ENCODE results near the gene RGP1. TPM values are rescaled to one million over a fixed set of nuclear protein-coding genes. Genes with fewer than 3 reads are reported as not detected.

RGP1 gene, protein sequence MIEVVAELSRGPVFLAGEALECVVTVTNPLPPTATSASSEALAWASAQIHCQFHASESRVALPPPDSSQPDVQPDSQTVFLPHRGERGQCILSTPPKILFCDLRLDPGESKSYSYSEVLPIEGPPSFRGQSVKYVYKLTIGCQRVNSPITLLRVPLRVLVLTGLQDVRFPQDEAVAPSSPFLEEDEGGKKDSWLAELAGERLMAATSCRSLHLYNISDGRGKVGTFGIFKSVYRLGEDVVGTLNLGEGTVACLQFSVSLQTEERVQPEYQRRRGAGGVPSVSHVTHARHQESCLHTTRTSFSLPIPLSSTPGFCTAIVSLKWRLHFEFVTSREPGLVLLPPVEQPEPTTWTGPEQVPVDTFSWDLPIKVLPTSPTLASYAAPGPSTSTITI
- polyA plus RNA-seq (ENCODE audit: insufficient read length in 12 of 12) = 10 to 100 TPM in 11 of 12 donors, not detected in 1; 15.1 to 21.8 (median 19.8) TPM
- long read RNA-seq, donor 1 = 0 reads
- long read RNA-seq, donor 2, full-length matches to known transcripts = 5 of 5 reads
- long read RNA-seq, donor 2, partial matches to known transcripts = 0 of 5 reads
- long read RNA-seq, donor 2, other reads (novel, unspliced or antisense) = 0 of 5 reads
- long read RNA-seq, donor 3, full-length matches to known transcripts = 1 of 1 reads
- long read RNA-seq, donor 3, partial matches to known transcripts = 0 of 1 reads
- long read RNA-seq, donor 3, other reads (novel, unspliced or antisense) = 0 of 1 reads
- long read RNA-seq, donor 4, full-length matches to known transcripts = 1 of 1 reads
- long read RNA-seq, donor 4, partial matches to known transcripts = 0 of 1 reads
- long read RNA-seq, donor 4, other reads (novel, unspliced or antisense) = 0 of 1 reads
- long read RNA-seq, donor 5 = 0 reads
- long read RNA-seq, donor 6, full-length matches to known transcripts = 1 of 1 reads
- long read RNA-seq, donor 6, partial matches to known transcripts = 0 of 1 reads
- long read RNA-seq, donor 6, other reads (novel, unspliced or antisense) = 0 of 1 reads
- long read RNA-seq, donor 7, full-length matches to known transcripts = 5 of 5 reads
- long read RNA-seq, donor 7, partial matches to known transcripts = 0 of 5 reads
- long read RNA-seq, donor 7, other reads (novel, unspliced or antisense) = 0 of 5 reads
- long read RNA-seq, donor 8, full-length matches to known transcripts = 7 of 14 reads
- long read RNA-seq, donor 8, partial matches to known transcripts = 7 of 14 reads
- long read RNA-seq, donor 8, other reads (novel, unspliced or antisense) = 0 of 14 reads
- long read RNA-seq, donor 9, full-length matches to known transcripts = 1 of 1 reads
- long read RNA-seq, donor 9, partial matches to known transcripts = 0 of 1 reads
- long read RNA-seq, donor 9, other reads (novel, unspliced or antisense) = 0 of 1 reads
- long read RNA-seq, donor 10, full-length matches to known transcripts = 10 of 10 reads
- long read RNA-seq, donor 10, partial matches to known transcripts = 0 of 10 reads
- long read RNA-seq, donor 10, other reads (novel, unspliced or antisense) = 0 of 10 reads
- long read RNA-seq, donor 11, full-length matches to known transcripts = 3 of 3 reads
- long read RNA-seq, donor 11, partial matches to known transcripts = 0 of 3 reads
- long read RNA-seq, donor 11, other reads (novel, unspliced or antisense) = 0 of 3 reads

DNA sequence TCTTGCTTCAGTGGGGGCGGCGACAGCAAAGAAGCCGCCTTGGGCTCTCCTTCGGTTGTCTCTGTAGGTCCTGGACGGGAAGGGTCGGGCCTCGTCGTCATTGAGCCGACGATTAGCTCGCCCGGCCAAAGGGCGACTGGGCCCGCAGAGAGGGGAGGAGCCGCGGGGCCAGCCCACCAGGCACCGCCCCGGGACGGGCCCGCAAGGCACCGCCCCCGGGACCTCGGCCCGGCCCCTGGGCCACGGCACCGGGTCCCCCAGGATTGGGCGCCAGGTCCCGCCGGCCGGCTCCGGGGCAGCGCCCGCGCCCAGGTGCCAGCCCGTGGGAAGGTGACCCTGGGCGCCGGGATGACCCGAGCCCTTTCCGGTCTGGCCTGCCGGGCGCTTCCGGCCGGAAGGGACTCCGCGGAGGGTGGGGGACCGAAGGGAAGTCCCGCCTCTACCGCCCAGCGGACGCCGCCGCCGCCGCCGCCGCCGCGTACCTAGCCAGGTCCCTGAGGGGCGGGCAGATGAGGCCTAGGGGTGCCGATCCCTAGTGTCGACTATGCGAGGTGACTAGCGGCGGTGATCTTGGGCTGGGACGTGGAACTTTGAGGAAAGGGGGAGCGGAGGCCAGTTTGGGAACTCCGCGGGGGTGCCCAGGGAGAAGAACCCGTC lies at the start of gene RGP1, which contains the start of gene GBA2:
Gene RGP1, plus strand, starts transcription at position 430 of the 657 bp plus-strand sequence. CDS start 469 bp downstream, outside the sequence.
Gene GBA2, minus strand, starts transcription at position 371 of the 657 bp plus-strand sequence. CDS start 524 bp downstream, outside the sequence.
- peak; percentile 67 for DNase-seq

DNA sequence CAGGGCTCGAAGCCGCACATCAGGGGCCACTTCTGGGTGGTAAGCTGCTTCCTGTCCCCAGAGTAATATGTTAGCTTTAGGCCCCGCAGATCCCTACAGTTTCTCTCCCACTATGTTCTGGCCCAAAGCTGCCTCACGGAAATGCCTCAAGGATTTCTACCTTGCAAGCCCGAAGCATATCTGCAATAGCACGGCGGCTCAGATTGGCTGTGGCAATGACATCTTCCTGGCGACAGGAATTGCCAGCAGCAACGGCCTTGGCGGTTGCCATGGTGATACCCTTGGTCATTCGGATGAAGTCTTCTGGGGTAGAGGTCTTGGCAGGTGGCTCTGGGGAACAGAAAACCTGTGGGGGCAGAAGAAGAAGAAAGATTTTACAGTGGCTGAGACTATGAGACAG lies 49.1 kb upstream of the RGP1 start:
- no peak for DNase-seq

DNA sequence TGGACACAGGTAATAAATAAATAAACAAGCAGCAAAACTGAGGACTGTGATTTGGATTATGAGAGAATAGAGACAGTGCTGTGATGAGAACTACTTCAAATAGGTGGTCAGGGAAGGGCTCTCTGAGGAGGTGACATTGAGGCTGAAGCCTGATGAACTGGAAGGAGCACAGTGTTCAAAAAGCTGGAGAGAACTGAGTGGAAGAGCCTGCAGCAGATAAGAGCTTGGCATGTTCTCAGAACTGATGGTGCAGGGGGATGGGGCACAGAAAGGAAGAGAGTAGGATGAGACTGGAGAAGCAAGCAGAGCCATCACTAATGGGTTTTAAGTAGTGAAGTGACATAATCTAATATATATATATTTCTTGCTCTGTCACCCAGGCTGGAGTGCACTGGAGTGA lies 48.1 kb upstream of the RGP1 start:
- no peak for DNase-seq

DNA sequence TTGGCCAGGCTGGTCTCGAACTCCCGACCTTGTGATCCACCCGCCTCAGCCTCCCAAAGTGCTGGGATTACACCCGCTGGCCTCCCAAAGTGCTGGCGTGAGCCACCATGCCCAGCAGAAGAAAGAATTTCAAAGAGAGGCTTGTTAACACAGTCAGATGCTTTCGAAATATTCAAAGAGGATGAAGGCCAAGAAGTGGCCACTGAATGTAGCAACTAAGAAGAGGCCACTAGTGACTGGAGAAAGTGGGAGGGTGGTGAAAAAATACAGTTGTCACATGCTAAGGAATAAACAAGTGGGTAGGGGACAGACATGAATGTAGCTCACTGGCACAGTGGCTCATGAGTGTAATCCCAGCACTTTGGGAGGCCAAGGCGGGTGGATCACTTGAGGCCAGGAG lies 46.4 kb upstream of the RGP1 start:
- no peak for DNase-seq

DNA sequence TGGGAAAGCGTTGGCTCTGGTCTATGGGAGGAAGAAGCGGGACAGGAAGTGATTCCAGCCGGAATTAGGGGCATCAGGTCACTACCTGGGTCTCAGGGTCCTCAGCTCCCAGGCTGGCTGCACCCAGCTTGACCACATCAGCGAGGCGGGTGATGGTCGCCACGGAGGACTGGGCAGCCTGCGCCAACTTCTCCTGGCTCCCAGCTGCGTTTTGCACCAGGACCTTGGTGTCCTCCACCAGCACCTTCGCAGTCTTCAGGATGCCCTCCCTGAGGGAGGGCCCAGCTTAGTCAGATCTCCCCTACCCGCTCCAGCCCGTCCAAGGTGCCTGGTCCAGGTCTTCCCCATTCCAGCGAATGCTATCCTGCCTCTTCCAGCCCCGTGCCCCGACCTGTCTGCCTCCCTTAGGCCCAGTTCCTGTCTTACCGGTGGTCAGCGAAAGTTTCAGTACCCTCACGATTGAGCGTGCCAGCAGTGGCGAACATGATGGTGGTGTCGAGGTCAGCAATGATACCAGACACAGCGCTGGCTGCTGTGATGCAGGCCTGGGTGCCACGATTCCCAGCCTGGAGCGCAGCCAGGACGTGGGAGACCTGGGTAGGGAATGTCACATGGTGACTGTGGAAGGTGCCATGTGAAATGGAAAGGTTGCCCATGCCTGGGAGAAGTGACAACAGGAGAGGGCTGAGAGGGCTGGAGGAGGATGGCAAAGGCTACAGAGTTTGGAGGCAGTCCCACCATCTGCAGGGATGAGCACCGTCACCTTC lies 45.0 kb upstream of the RGP1 start:
- DNase-seq = no peak

DNA sequence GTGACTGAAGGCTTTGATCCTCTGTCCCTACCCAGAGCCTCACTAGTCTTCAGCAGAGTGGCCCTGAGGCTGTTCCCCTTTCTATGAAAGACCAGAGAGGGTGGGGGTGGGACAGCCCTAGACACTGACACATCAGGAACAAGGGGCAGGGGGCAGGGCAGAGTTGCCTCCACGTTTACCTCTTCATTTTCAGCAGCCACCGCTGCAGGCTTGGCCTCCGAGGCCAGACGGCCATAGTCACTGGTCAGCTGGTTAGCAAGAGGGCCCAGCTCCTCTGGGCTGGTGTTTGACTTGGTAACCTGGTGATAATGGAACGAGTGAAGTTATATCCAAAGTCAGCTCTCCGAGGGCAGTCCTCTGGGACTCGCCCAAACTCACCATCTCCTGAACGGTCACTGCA lies 43.7 kb upstream of the RGP1 start:
- no peak for DNase-seq

DNA sequence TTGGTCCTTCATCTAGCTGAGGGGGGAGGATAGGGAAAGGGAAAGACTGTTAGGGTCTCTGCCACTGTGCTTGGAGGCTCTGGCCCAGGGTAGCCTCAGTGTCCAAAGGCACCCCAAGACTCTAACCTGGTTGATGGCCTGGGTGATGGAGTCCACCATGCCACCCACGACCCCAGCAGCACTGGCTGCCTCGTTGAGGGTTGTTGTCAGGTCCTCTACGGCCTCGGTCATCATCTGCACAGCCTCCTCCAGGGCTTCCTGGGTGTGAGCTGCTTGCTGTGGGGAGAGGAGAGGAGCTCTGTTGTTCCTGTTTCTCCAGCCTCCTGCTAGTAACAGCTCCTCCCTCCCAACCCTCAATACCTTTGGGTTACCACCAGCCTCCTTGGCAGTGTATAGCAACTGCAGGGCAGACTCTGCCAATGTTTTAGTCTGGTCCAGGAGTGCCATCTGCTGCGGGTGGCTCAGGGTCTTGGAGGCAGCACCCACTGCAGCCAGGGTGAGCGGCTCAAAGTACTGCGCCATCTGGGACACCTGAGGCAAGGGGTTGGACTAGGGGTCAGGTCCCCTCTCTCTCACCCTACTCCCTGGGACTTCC lies 43.2 kb upstream of the RGP1 start:
- no peak for DNase-seq

DNA sequence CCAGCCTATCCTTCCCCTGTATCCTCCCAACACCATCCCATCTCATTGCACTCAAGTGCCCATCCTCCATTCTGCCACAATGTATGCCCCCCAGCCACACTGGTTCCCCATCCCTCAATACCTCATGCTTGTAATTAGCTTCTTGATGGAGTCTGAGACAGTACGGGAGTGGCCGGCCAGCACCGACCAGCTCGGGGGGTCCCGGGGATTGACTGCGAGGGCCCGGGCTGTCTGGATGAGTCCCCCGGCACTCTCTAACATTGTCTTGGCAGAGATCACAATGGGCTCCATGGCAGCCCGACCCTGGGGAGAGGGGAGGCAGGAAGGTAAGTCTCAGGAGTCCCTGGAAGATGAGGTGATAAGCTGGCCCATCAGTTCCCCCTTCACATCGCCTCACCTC lies 42.1 kb upstream of the RGP1 start:
- no peak for DNase-seq

DNA sequence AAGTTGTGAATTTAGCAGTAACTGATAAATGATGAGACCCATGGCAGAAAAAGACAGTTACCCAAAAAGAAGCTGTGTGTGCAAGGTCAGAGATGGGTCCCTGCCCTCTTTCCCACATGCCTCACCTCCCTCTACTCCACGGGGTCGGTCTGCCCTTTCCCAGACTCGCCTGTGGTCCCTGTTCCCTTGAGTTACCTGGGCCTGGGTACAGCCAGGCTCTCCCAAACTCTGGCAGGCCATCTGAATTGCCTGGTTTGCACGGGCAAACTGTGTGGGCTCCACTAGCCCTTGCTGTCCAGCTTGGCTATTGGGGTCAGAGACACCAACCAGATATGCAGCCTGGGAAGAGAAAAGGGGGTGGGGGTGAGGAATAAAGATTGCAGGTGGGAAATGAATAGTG lies 40.9 kb upstream of the RGP1 start:
- no peak for DNase-seq

DNA sequence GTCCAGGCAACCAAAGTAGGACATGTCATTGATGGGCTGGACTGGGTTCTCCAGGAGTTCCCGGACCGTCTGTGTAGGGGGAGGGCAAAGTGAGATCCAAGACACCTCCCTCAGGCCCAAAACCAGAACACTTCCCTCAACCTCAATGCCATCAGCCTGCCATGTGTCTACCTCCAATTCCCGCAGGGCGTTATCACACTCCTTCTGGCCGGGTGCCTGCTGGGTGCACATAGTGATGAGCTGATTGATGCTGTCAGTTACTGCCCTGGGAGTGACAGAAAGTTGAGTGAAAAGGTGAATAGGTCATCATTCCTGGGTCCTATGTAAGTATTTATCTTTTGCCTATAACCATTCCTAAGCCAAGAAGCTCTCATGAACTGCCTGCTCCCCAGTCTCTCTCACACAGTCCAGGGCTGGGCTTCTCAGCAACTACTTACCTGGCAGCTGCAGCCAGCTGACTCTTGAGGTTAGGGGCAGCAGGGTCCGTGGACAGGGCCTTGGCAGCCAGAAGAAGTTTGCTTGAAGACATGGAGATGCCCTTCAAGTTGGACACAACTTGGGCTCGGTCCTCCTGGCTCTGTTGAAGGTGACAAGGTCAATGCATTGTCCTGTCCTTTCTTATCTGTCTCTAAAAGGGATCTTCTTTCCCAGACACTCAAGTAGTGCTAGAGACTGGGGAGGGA lies 38.1 kb upstream of the RGP1 start:
- no peak for DNase-seq

DNA sequence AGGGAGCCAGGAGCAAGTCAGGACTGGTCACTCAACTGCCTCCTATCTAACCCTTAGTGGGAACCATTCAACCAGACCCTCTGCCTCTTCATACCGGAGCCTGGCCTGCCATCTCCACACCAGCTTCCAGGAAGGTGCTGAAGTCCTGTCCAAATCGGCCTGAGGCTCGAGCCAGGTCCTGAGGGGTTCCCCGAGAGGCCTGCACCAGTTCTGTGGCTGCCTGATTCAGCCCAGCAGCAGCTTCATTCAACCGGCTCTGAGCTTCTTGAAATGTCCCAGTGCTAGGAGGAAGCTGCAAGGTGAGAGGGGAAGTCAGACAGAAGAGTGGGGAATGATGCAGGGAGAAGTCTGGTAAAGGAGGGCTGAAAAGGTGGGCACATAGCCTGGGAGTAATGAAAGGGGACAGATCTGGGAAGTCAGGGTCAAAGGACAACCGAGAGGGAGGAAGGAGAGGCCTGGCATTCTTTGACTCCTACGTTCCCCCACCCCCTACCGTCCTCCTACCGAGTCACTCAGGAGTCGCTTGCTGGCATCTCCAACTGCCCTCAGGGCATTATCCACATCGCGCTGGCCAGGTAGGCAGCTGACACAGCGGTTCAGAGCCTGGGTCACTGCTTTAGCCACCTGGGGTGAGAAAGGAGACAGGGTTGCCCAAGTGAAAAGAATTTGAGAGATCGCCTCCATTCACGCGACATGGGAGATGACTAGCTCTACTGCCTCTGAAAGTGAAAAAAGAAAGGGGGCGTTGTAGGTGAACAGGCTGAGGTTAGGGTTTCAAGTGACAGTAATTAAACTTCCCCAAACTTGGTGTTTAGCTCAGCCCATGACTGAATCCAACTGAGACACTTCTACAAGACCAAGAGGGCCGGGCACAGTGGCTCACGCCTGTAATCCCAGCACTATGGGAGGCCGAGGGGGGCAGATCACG lies 37.3 kb upstream of the RGP1 start:
- no peak for DNase-seq

DNA sequence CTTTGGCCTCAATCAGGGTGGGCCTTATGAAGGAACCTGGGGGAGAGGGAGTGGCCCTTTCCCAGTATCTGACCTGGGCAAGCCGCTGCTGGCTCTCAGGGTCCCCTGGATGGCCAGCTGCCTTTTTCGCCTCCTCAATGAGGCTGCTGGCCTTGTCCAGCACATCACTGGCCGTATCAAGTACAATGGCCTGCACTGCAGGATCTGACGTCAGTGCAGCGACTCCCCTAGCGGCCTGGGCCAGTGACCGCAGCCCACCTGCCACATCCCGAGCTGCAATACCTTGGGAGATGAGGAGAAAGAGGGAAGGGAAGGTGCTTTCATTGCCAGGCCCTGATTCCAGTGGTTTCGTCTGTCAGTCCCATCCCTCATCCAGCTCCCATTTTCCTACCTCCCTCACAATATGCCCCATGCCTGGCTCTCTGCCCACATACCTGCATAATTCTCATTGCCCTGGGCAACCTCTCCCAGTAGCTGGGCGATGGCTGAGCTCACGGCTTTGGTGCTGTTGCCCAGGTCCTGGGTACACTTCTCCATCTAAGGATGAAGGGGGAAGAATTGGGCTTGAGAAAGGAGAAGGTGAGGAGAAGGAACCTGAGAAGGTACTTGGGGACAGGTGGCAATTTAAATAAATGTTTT lies 36.2 kb upstream of the RGP1 start:
- DNase-seq = no peak

DNA sequence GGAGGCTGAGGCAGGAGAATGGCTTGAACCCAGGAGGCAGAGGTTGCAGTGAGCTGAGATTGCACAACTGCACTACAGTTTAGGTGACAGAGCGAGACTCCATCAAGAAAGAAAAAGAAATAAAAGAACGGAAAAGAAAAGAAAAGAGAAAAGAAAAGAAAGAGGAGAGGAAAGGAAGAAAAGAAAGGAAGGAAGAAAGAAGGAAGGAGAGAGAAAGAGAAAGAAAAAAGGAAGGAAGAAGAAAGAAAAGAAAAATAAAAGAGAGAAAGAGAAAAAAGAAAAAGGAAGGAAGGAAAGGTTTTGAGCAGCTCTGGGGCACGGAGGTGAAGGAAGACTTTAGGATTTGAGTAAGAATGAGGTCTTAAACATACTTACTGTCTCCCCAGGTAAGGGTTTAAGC lies 35.5 kb upstream of the RGP1 start:
- DNase-seq = no peak

DNA sequence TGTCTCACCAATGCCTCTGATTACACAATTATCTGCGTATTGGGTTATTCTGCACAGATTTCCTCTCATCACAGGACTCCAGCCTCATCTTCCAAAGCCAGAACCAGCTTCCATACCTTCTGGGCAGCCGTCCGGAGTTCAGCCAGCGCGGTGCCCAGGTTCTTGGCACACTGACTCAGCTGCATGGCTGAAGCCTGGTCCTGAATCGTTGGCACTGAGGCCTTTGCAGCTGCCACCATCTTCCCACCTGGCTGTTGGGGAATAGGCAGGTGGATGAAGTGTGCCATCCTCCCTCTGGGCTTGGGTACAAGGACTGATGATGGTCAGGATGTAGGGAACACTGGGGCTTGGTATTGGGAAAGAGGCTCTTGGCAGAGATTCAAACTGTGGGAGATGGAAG lies 35.0 kb upstream of the RGP1 start:
- no peak for DNase-seq

DNA sequence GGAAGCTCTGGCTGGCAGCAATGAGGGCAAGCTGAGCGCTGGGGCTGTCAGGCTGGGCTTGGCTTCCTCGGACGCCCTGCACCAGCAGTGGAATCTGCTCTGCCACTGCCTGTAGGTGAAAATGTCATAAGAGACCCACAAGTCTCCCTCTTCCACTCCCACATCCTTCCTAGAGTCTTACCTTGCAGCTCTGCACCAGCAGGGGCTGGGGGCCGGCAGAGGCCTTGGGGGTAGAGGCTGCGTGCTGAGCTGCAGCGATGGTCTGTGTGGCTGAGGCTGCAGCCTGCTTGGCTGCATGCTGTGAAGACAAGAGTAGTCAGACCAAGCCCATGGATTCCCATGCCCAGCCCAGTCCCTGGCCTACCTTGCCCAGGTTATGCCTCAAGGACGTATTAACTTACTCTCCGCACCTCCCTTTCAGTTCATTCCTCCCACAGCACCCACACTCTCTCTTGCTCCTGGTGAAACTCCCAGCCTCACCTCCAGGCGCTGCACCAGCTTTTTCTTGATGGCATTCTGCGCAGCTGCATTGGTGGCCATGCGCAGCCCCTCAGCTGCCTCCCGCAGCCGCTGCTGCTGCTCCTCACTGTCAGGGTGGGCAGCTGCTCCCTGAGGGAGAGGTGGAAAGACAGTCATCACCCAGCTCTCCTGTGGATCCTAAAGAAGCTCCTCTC lies 34.4 kb upstream of the RGP1 start:
- DNase-seq = no peak

DNA sequence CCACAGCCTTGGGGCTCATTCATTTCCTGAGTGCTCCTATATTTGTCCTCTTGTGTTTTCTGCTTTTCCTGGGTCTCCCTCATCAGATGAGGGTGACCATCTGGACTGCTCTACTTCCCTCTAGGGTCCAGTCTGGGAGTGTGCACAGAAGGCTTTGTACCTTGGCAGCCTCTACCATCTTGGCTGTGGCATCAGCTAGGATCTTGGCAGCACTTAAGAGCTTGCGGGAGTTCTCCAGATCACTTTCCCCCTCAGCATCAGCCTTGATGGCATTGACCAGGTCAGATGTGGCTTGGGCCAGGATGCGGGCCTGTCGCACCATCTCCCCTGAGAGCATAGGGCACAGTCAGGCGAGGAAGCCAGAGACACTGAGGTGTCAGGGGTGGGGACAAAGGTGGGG lies 32.9 kb upstream of the RGP1 start:
- no peak for DNase-seq
